Spleen (tissue), 11 donors: Measurements from ENCODE around the gene HCFC1R1. TPM values are rescaled to one million over a fixed set of nuclear protein-coding genes. Genes with fewer than 3 reads are reported as not detected.

Experiments used
- DNase-seq: peaks from one replicate; pipeline ENCODE4 v3.0.0-alpha.2; 2020
- H3K27ac ChIP-seq, 8 donors: fragments of 200-600 bp; sonication (generic) in 7 of 8; 1 replicate in 4 of 8; 2 replicates in 4 of 8; pipeline versions ENCODE4 v1.5.0 to v1.8.0; 2016 to 2021; ENCODE audit warnings: inconsistent platforms in 4 of 8, mild to moderate bottlenecking in 4 of 8, moderate library complexity in 1 of 8
- H3K27me3 ChIP-seq, 7 donors: fragments of 200-600 bp; sonication (generic) in 6 of 7; replicated peaks in 1 of 7; 1 replicate in 4 of 7; 2 replicates in 3 of 7; pipeline versions ENCODE4 v1.5.0 to v1.8.0; 2016 to 2021; ENCODE audit warnings: inconsistent platforms in 3 of 7, mild to moderate bottlenecking in 1 of 7
- H3K36me3 ChIP-seq, 6 donors: fragments of 200-600 bp; sonication (generic) in 5 of 6; 1 replicate in 4 of 6; 2 replicates in 2 of 6; pipeline versions ENCODE4 v1.5.0 to v1.8.0; 2016 to 2021; ENCODE audit warnings: inconsistent platforms in 2 of 6
- H3K4me1 ChIP-seq, 6 donors: fragments of 200-600 bp; sonication (generic) in 5 of 6; 1 replicate in 3 of 6; 2 replicates in 3 of 6; pipeline versions ENCODE4 v1.5.0 to v1.8.0; 2016 to 2021; ENCODE audit warnings: inconsistent platforms in 3 of 6
- H3K4me3 ChIP-seq, 8 donors: fragments of 200-600 bp; sonication (generic) in 7 of 8; 1 replicate in 4 of 8; 2 replicates in 4 of 8; pipeline versions ENCODE4 v1.5.0 to v1.8.0; 2016 to 2021; ENCODE audit warnings: inconsistent platforms in 4 of 8, mild to moderate bottlenecking in 4 of 8, moderate library complexity in 2 of 8
- H3K9me3 ChIP-seq, 8 donors: fragments of 200-600 bp; sonication (generic) in 7 of 8; 1 replicate in 4 of 8; 2 replicates in 4 of 8; pipeline versions ENCODE4 v1.5.0 to v1.8.0; 2016 to 2021; ENCODE audit warnings: inconsistent platforms in 4 of 8
- POLR2A ChIP-seq, 3 donors: fragments of 450-650 bp; IDR thresholded peaks; one replicate each; pipeline ENCODE4 v1.5.1; 2017; ENCODE audit warnings: antibody characterized with exemption in 3 of 3, mild to moderate bottlenecking in 1 of 3
- POLR2AphosphoS5 ChIP-seq, 3 donors: sonication (generic); formaldehyde crosslinking; IDR thresholded peaks; one replicate each; pipeline ENCODE4 v1.5.1; 2017; ENCODE audit warnings: antibody characterized with exemption in 3 of 3
- WGBS, 5 donors: extraction: QIAGEN DNeasy Blood & Tissue Kit in 3 of 5; methylation state at CpG; one replicate each; pipeline versions ENCODE4 v1.1.5 to v1.1.7; 2013 to 2018; 5-methylcytosine and 5-hydroxymethylcytosine counted together
- intact Hi-C: fragments of 100-400 bp; cut with DNase I; formaldehyde crosslinking; loops from one replicate; pipeline ENCODE4 v1.15.0; 2023; ENCODE audit warnings: low total_unique reads
- polyA plus RNA-seq, 3 donors: library from polyadenylated mRNA; stranded (reverse); fragments of 200-250 nt; gene quantifications; one replicate each; pipeline ENCODE4 v1.2.1, GENCODE V29; 2013
- total RNA-seq, 7 donors: library from RNA; depleted of rRNA in 3 of 7; stranded (reverse); fragments of >200 nt in 3 of 7; fragmentation: NEBNext Ultra II Directional in 4 of 7; extraction: Animal tissue kit (Norgen Biotek cat#: 25700) in 4 of 7; gene quantifications; one replicate each; pipeline versions ENCODE4 v1.1.0 to v1.2.1, GENCODE V29; 2016 to 2021
- TF ChIP-seq, protein P1 (sequence below), 11 experiments: fragments of 200-600 bp in 7 of 11; fragments of 450-650 bp in 4 of 11; sonication (generic) in 4 of 11; IDR thresholded peaks in 8 of 11; conservative IDR thresholded peaks in 3 of 11; 1 replicate in 7 of 11; 2 replicates in 4 of 11; pipeline versions ENCODE4 v1.4.0 to v1.8.0; 2016 to 2021; ENCODE audit warnings: antibody characterized with exemption in 11 of 11, inconsistent platforms in 4 of 11, mild to moderate bottlenecking in 1 of 11
- donor health status: healthy with polysubstance abuse.
- donor health status: DM: no; HTN: no; CAD: no; lungs with moderate emphysema.
- donor health status: DM: no; HTN: no; CAD: no.
- donor health status: Bipolar disorder and iron deficiency.
- donor health status: healthy.
- donor health status: DM: no; HTN: no; CAD: no.
- donor health status: DM: yes; HTN: yes; CAD: no.

Gene HCFC1R1
- total and polyA plus RNA-seq, 10 donors = 15.5 to 74.5 (median 27.2) TPM

DNA sequence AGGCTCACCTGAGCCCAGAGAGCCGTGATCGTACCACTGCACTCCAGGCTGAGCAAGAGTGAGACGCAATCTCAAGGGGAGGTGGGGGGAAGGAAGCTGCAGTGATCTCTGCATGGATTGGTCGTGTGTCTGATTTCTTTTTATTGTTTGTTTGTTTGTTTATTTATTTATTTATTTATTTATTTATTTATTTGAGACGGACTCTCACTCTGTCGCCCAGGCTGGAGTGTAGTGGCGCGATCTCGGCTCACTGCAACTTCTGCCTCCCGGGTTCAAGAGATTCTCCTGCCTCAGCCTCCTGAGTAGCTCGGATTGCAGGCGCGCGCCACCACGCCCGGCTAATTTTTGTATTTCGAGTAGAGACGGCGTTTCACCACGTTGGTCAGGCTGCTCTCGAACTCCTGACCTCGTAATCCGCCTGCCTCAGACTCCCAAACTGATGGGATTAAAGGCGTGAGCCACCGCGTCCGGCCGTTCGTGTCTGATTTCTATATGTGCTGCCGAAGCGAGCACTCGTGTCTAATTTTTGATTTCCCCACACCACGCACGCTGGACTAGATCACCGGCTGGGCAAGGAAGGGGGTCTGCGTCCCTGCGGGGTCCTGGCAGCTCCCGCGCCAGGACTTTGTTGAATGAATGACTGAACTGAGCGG, 4.0 kb downstream of the HCFC1R1 start:
- peak overlapping the region in 7 of 8 donors; percentile 56 to 86 (median 59) for H3K4me3 ChIP-seq
- H3K9me3 ChIP-seq = no peaks in the 10 kb centered on the region
- TF ChIP-seq POLR2A (IDR thresholded peaks at IDR 0.05) (no peak), POLR2AphosphoS5 (IDR thresholded peaks at IDR 0.05) (no peak)
- TF ChIP-seq, protein P1, sequence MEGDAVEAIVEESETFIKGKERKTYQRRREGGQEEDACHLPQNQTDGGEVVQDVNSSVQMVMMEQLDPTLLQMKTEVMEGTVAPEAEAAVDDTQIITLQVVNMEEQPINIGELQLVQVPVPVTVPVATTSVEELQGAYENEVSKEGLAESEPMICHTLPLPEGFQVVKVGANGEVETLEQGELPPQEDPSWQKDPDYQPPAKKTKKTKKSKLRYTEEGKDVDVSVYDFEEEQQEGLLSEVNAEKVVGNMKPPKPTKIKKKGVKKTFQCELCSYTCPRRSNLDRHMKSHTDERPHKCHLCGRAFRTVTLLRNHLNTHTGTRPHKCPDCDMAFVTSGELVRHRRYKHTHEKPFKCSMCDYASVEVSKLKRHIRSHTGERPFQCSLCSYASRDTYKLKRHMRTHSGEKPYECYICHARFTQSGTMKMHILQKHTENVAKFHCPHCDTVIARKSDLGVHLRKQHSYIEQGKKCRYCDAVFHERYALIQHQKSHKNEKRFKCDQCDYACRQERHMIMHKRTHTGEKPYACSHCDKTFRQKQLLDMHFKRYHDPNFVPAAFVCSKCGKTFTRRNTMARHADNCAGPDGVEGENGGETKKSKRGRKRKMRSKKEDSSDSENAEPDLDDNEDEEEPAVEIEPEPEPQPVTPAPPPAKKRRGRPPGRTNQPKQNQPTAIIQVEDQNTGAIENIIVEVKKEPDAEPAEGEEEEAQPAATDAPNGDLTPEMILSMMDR (IDR thresholded peaks at IDR 0.05 in 8 of 11, conservative IDR thresholded peaks at IDR 0.05 in 3 of 11) = no peak
- peak overlapping the region in 5 of 8 donors; percentile 82 to 95 (median 94) for H3K27ac ChIP-seq
- H3K36me3 ChIP-seq = no peaks in the 10 kb centered on the region
- peaks cover 0 to 45% (median 17%) of the 10 kb centered on the region in 7 donors for H3K27me3 ChIP-seq
- peaks cover 41 to 72% (median 64%) of the 10 kb centered on the region in 6 donors for H3K4me1 ChIP-seq
- WGBS, 5 donors = 29 to 53% (median 32%) methylated on average over 28 to 40 of the region's 40 CpGs
- DNase-seq = no peak
- intact Hi-C loops = no loop called here

- H3K27ac ChIP-seq = no peak within 1 kb of the TSS
- peaks cover 28 to 56% (median 49%) of the 10 kb centered on the region in 6 donors for H3K4me1 ChIP-seq
- peaks cover 0 to 63% (median 30%) of the 10 kb centered on the region in 7 donors for H3K27me3 ChIP-seq
- no peak within 1 kb of the TSS for H3K4me3 ChIP-seq
- no peaks in the 10 kb centered on the region for H3K9me3 ChIP-seq
- TF ChIP-seq, protein P1 (IDR thresholded peaks at IDR 0.05 in 8 of 11, conservative IDR thresholded peaks at IDR 0.05 in 3 of 11) = peak in 2 of 11 experiments; percentile 4 to 17
- TF ChIP-seq POLR2A (IDR thresholded peaks at IDR 0.05) (no peak), POLR2AphosphoS5 (IDR thresholded peaks at IDR 0.05) (peak in 1 of 3 donors; percentile 27)
- no peaks in the 10 kb centered on the region for H3K36me3 ChIP-seq
- WGBS, 5 donors = 9 to 16% (median 15%) methylated on average over 9 to 52 of the region's 52 CpGs
- DNase-seq = no peak
- intact Hi-C loops = no loop called here
Observed at GRCh38 chr16:3017794-3018506, 5.8 kb downstream of the HCFC1R1 start, which contains the start of gene CLDN6. Gene CLDN6 (minus strand): TSS chr16:3018183. CDS start chr16:3016021, 2,162 bp downstream.

DNA sequence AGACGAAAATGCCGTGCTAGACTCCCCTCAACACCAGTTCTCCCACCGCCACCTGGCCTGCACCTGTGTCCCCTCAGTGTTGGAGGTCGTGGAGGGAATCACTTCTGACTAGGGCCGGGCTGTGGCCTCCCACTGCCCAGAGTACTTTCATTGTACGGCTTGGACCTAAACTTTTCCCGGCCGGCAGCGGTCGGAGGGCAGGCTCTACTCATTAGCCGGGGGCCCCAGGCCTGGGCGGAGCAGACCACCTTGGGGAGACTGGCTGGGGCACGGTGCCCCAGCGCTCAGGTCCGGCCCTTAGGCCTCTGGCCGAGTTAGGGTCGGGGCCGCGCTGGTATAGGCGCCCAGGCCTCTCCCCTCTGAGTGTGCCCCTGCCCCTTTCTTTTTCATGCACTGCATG, 6.4 kb downstream of the HCFC1R1 start:
- Histone ChIP-seq H3K27me3 (peaks cover 0 to 69% (median 32%) of the 10 kb centered on the region in 7 donors), H3K4me3 (no peak overlapping the region), H3K36me3 (no peaks in the 10 kb centered on the region), H3K4me1 (peaks cover 23 to 55% (median 43%) of the 10 kb centered on the region in 6 donors), H3K9me3 (no peaks in the 10 kb centered on the region), H3K27ac (no peak overlapping the region)
- no peak for DNase-seq
- TF ChIP-seq, protein P1 (IDR thresholded peaks at IDR 0.05 in 8 of 11, conservative IDR thresholded peaks at IDR 0.05 in 3 of 11) = no peak
- TF ChIP-seq POLR2AphosphoS5 (IDR thresholded peaks at IDR 0.05) = no peak
- TF ChIP-seq POLR2A (IDR thresholded peaks at IDR 0.05) = no peak
- intact Hi-C loops = no loop called here
- WGBS, 5 donors = 60 to 87% (median 77%) methylated on average over 8 to 20 of the region's 20 CpGs
